ENCODE data around the gene BLCAP.

Gene BLCAP

DNA sequence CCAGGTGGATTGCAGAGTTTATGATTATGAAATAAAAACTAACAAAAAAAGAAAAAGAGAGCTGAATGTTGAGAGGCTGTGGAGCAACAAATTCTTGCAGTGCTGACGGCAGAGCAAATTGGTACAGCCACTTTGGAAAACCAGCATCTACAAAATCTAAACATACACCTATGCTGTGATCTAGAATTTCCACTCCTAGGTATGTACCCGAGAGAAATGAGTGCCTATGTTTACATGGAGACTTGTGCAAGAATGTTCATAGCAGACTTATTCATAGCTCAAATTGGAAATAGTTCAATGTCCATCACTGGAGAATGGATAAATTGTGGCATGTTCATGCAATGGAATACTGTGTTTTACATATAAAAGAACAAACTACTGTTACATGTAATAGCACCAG is 3.0 kb upstream of the BLCAP start:
- DNase-seq (ENCODE audit: low read depth in 2 of 3, low spot score in 2 of 3) = no peak

DNA sequence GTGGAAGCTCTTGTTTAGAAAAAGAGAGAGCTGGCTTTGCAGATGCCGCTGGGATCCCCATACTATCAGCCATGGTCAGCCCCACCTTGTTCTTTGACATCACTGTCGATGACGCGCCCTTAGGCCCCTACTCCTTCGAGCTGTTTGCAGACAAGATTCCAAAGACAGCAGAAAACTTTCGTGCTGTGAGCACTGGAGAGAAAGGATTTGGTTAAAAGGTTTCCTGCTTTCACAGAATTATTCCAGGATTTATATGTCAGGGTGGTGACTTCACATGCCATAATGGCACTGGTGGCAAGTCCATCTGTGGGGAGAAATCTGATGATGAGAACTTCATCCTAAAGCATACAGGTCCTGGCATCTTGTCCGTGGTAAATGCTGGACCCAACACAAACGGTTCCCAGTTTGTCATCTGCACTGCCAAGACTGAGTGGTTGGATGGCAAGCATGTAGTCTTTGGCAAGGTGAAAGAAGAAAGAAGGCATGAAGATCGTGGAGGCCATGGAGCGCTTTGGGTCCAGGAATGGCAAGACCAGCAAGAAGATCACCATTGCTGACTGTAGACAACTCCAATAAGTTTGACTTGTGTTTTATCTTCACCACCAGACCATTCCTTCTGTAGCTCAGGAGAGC is 2.4 kb upstream of the BLCAP start:
- no peak for DNase-seq (ENCODE audit: low read depth in 2 of 3, low spot score in 2 of 3)

DNA sequence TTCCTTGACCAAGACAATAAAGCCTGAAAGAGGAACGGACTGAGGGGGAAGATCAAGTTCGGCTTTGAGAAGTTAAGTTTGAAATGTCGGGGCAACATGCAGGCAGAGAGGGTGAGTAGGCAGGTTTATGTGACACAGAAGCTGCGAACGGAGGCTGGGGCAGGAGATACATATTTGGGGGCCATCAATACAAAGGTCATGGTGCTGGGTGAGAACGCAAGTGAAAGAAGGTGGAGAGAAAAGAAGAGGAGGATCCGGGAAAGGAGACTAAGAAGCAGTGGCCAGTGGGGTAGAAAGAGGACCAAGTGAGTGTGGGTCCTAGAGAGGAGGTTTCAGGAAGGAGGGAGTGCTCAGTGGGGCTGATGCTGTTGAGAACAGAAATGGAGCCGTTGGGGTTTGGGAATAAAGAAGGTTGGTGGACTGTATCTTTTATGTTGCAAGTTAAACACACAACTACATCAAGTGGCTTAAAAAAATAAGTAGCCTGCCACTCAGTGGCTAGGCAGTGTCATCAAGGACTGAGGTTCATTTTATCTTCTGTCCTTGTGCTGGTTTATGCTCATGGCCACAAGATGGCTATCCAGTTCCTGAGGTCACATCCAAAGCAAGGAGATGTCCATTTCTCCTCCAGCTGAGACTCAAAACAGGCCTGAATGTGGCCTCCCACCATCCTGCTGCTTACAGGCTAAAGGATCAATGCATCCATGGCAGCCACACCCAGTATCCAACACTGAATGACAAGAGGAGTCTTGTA is 1.7 kb upstream of the BLCAP start:
- no peak for DNase-seq (ENCODE audit: low read depth in 2 of 3, low spot score in 2 of 3)

DNA sequence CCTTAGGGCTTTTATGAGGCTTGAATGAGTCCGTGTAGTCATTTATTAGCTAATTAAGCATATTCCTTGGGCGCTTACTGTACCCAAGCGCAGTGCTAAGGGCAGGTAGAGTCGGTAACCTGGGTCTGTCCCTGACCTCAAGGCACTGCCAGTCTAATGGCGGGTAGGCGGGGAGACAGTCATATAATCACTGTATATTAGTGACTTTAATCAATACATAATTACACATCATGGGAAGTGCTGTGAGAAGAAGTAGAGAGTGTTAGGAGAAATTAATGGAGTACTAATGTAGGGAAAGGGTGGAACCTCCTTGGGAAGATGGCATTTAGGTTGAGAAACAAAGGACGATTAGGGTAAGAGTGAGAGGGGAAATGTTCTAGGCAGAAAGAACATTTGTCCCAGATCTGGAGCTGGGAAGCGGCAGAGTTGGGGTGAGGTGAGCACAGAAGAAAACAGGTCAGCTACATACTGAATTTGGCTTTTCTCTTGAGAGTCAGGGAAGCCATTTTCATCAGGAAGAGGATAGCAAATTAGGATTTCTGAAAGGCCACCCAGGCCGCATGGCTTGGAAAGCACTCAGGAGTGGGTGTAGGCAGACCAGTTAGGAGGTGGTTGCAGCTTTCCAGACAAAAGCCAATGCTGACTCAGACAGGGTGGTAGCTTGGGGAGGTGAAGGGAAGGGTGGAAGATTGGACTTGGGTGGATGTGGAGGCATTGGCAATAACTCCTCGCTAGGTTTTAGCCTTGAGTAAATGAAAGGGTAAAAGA is 954 bp upstream of the BLCAP start:
- DNase-seq (ENCODE audit: low read depth in 2 of 3, low spot score in 2 of 3) = no peak

DNA sequence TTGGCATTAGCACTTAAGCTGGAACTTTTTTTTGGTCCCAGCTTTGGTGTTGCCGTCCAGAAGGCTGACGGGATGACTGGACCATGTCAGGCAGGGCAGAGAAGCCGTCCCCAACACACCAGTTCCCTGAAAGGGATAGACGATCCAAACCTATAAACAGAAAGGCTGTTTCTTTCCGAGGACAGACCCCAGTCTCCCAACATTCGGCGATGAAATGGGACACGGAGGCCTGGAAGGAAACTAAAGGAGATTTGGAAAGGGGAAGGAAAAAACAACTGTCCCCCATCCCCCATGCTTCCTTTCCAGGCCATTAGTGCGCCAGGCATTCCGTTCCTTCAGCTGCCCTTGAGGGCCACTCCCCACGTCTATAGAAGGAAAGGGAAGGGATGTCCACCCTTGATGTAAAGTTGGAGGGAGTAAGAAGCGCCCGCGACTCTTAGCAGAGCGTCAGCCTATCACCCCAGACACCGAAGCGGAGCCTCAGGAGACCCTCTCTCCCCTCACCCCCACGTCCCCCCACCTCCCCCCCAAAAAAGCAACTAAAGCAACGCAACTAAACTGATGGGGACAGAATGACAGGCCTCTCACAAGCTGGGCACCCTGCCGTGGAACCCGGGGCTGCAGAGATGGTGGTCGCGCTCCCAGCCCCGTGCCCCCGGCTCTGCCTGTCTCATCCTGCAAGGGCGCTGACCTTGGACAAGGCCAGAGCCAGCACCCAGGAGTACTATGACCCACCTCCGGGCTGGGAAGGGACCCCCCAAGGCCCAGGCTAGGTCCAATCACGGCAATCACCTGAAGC is 638 bp downstream of the BLCAP start:
- no peak for DNase-seq (ENCODE audit: low read depth in 2 of 3, low spot score in 2 of 3)

DNA sequence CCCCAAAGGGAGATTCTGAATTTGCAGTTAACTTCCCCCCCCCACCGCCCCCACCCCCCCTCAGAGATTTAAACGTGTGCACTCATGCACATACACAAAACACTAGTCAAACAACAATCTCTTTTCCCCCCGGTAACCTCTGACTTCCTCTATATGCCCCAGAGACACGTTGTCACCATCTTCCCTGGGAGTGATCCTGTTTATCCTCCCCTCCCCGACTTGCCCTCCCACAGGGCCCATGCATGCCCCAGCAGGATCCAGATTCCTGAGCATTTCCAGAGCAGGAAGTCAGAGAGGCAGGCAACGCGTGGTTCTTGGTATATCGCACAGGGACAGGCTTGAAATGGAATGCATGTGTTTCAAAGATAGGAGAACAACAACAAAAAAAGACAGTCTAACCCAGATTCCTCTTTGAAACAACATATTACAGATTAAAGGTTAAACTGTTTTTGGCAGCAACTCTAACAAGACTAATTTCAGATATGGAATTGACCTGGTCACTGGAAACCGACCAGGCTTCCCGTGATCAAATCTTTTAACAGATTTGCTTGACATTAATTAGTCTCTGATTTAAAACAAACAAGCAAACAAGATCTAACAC is 1.3 kb downstream of the BLCAP start:
- DNase-seq (ENCODE audit: low read depth in 2 of 3, low spot score in 2 of 3) = no peak

DNA sequence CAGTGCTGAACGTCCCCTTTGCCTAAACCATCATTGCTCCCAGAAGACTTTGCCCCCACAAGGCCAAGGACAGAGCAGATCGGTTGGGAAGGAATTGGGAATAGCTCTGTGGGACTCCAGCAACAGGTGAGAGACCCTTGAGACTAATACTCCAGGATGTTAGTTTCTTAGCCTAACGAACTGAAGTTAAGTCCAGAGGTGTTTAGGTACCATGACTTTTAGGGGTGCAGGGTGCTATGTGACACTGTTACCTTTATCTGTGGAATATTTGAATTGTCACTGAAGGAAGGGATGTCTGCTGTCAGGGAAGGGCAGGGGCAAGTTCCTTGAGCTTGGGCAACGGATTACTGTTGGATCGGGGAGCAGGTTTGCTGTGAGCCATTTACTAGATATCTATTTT is 1.9 kb downstream of the BLCAP start:
- DNase-seq (ENCODE audit: low read depth in 2 of 3, low spot score in 2 of 3) = no peak

DNA sequence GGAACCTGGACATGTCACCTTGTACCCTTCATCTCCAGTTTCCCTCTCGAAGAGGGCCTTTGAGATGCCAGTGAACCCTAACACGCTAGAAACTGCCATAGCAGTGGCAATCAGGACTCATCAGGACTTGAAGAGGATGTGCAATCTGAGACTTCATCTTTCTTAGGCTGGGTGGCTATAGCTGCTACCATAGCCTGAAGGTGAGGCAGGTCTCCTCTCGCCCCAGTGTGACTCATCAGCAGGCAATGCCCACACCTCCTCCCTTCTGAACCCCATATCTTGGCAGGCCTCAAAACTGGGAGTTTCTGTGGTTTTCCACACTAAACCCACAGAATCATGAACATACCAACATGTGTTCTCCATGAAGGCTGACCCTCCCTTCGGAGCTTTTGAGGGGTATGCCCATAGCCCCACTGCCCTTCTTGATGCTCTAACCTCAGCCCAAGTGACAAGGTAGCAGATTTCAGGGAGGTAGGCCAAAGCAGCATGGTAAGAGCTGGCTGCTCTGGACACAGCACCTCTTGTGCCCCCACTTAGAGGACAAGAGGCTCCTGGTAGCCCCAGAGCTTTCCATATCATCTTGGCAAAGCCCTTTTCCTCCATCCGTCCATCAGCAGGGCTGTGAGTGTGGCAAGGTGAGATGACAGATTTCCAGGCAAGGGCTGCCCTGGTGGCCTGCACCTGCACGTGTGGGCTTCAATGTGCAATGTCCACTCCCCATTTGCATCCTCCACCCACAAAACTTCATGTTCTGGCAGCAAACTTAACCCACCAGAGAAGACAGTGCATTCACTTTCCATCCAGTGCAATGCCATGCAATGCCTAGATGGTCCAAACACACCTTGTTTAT is 2.6 kb downstream of the BLCAP start:
- no peak for DNase-seq (ENCODE audit: low read depth in 2 of 3, low spot score in 2 of 3)

DNA sequence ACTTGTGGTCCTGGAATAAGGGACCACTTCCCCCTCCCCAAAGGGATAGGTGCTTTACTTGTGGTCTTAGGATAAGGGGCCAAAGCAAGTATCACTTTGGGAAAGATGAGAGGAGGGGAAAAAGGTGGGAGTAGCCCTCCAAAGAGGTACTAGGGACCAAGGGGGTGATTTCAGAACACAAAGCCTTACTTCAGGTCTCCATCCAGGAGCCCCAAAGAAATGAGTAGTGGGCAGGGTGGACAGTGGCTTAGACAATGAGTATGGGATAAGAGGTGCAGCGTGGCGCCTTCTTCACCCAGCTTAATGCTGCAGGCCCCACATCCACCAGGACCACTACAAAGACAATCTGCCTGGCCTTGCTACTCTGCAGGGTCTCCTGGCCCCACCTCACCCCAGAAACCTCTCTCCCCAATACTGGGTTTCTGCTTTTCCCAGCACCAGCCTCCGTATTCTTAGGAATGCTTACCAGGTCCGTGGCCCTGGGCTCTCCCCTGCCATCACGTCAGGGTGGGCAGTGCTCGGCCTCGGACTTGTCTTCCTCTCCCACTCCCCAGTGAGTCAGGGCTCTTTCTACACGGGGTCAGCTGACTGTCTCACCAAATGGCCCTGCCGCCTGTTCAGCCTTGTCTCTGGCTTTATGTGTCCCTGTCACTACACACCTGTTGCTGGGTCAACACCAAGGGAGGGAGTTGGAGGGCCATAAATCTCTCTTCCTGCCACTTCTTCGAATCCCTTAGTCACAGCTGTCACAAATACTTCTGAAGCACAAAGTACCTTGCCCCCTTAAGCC is 3.6 kb downstream of the BLCAP start:
- DNase-seq (ENCODE audit: low read depth in 2 of 3, low spot score in 2 of 3) = no peak

DNA sequence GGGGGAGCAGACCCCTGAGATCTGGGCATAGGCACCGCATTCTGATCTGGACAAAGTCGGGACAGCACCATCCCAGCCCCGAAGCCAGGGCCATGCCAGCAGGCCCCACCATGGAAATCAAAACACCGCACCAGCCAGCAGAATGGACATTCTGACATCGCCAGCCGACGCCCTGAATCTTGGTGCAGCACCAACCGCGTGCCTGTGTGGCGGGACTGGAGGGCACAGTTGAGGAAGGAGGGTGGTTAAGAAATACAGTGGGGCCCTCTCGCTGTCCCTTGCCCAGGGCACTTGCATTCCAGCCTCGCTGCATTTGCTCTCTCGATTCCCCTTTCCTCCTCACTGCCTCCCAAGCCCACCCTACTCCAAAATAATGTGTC is 4.7 kb downstream of the BLCAP start:
- DNase-seq (ENCODE audit: low read depth in 2 of 3, low spot score in 2 of 3) = no peak

DNA sequence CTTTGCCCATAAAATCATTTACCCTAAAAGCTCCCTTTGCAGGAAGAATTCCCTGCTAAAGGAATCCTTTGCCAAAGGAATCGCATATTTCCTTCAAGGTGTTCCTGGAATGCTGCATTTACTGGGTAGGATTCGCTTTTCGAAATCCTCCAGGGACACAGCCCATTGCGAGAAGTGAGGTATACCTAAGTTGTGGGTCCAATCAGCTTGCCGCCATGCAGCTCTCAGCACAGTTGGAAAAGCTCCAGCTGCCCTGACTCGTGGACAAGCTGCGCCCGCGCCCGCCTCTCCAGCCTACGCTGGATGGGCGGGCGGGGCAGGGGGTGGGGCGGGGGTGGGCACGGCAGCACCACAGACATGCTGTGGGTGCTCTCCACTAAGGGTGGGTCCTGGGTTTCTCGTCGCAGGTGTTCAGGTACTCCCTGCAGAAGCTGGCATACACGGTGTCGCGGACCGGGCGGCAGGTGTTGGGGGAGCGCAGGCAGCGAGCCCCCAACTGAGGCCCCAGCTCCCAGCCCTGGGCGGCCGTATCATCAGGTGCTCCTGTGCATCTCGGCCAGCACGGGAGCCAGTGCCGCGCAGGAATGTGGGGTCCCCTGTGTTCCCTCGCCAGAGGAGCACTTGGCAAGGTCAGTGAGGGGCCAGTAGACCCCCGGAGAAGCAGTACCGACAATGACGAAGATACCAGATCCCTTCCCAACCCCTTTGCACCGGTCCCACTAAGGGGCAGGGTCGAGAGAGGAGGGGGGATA is 5.2 kb downstream of the BLCAP start:
- no peak for DNase-seq (ENCODE audit: low read depth in 2 of 3, low spot score in 2 of 3)

DNA sequence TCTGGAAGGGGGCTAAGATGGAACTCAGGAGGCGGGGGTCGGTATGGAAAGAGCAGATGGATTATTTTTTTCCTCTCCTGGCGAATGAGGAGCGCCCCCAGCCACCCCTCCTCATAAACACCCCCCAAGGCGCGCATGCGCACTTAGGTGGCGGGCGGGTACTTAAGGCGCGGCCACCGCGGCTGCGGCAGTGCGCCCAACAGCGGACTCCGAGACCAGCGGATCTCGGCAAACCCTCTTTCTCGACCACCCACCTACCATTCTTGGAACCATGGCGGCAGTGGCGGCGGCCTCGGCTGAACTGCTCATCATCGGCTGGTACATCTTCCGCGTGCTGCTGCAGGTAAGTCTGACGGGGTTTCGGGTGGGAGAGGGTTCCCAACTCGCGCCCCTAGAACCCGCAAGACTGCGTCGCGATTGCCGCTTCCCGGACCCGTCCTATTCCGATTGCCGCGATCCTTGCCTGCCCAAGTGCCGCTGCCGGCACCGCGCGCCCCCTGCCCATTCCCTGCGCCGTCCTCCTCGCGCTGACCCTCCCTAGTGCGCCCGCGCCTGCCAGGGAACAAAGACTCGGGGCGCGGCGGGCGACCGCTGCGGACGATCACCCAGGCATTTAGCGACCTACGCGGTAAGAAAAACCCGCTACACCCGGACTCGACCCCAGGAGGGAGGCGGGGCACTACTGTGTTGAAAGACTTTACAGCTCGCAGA is 6.5 kb downstream of the BLCAP start, which contains the start of gene NNAT:
TSS of gene NNAT (plus strand) at position 190 of the 711 bp plus-strand sequence. CDS start at position 272, 82 bp downstream.
- no peak for DNase-seq (ENCODE audit: low read depth in 2 of 3, low spot score in 2 of 3)

DNA sequence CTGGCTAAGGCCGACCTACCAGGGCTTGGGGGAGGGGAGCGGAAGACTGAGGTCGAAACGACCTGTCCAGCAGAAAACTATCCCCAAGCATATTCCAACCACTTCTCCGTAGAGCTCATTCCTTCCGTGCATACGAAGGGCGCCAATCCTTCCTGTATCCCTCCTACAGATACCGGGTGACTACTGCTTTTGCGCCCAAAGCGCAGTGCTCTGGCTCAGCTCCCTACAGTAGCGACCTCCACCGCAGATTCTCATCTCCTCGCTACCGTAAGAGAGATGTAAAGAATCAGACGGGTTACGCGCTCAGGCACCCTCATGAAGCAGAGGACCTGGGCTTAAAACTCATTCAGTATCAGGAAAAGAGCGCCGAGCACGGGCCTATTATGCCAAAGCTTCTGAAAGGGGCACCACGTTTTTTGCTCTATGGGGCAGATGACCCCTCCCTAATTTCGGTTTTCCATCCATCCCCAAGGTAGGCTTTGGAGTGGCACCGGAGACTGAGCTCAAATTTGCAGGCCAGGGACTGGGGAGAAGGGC is 7.2 kb downstream of the BLCAP start:
- no peak for DNase-seq (ENCODE audit: low read depth in 2 of 3, low spot score in 2 of 3)

DNA sequence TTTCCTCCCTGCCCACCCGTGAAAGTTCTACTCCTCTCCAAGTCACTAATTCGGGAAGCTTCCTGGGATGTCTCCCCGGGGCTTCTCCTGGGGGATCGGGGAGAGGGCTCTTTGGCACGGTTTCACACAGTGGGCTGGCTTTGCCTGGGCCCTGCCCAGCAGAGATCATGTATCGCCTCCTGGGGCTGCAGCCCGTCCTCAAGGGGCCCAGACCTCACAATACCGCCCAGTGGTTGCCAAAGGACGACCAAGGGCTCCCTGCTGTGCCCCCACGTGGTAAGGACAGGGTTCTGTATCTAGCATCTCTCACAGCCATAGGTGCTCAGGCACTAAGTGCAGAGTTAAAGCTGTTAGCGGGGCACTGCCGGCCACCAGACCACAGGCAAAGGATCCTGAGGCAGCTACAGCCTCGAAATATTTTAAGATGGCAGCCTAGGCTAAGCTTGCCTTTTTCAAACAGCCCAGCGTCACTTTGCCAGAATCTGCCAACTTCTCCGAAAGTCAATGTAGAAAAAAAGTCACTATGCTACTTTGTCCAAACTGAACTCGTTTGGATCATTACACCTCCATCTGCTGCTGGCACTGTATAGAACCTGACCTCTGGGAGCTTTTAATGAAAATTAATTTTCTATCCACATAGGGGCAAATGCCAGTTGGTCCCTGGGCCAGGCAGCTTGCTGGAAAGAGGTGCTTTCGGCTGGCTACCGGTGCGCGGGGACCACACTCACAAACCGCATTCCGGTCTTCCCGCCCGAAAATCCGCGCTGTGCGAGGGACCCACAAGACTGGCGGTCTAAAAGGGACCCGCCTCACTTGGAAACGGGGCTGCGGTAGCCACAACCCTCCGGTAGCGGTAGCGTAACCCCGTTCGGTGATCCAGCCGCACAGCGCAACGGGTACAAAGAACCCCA is 7.9 kb downstream of the BLCAP start:
- no peak for DNase-seq (ENCODE audit: low read depth in 2 of 3, low spot score in 2 of 3)

DNA sequence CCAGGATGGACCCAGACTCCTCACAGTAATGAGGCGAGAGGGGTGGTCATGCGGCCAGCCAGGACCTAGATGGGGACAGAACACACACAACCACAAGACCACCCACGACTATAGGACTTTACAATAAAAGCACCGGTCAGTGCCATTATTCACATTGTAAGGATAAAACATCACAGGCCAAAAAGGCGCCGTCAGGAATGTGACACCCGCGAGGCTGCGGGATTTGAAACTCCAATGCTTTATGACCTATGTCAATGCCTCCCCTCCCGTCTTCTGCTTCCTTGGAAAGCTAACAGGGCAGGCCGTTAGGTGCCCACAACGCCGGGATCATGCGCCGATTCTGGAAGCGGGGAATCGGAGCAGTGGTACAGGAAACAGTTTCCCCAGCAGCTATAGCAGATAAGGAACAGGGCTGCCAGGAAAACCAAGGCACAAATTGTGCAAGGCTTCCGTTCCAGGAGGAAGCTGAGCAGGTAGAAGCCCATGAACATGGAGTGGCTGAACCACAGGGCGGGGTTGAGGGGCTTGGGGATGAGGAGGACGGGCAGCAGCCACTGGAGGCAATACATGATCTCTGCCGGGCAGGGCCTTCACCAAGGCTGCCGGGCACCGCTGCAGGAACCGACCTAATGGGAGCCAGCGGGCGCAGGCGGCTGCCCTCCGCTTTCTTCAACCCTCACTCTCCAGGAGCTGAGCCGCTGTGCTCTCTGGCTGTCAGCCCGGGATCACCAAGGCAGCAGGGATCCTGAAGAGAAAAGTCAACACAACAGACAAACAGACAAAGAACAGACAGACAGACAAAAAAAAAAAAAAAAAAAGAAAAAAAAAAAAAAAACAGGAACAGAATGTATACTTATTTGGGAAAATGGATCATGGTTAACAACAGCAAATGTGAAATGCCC is 8.8 kb downstream of the BLCAP start:
- DNase-seq (ENCODE audit: low read depth in 2 of 3, low spot score in 2 of 3) = no peak

DNA sequence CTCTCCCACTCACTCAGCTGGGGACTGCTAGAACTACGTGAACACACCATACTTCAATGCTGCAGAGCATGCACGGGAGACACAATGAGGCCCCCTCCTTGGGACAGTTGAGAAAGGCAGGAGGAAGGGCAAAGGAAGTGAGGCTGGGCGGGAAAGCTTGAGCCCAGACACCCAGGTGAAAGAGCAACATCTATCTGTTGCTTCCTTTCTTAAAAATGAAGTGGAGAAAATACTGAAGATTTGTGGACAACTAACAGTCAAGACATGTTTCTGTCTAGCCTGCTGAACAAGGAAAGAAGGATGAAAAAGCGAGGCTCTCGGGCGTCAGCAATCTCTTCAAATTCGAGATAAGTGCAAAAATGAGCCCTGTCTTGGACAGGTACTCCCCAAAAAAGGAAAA is 9.6 kb downstream of the BLCAP start:
- no peak for DNase-seq (ENCODE audit: low read depth in 2 of 3, low spot score in 2 of 3)
